CD4-positive, alpha-beta T cell treated with Interleukin-12 subunit alpha and Interleukin-12 subunit beta, for 1 hour (primary cell): ENCODE measurements around the gene WAC.

Source experiments
- DNase-seq: peaks from one replicate; pipeline ENCODE4 v3.0.0-alpha.2; 2020

Gene WAC

DNA sequence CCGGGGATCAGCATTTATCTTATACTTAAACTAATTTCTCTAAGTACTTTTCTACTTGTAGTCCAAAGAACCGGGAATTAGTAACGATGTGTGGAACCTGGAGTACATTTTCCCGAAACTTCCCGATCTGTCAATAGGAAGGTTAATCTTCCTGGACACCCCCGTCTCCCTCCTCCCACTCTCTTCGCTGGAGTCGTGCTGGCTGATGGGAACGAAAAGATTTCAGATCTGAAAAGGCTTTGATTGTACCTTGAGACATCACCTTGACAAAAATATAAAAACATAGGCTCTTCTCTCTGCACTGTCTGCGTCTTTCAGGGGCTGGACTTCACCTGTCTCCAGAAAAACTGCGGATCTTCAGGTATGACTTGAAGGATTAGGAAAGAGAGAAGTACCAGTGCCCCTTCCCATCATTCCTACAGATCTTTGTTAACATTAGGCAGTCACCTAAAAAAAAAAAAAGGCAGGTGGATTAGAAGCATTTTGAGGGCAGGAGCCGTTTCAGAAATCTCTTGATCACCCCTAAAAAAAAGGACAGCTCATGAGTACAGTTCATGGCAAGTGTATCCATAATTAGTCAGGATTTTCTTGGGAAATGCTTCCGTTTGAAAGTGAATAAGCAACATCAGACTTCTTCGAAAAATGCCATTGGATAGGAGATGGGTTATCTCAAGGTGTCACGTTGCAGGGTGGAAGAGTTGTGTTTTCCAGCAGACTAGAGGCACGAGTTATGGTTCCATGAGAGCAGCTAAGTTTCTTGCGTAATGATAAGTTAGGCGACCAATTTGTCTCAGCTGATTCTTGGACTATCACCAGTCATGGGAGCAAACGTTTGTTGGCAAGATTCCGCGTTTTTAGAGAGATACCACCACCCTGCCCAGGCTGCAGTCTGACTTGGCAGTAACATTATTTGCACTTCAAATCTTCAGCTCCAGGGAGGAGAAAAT is 136.6 kb downstream of the WAC start:
- DNase-seq = no peak
